SK-N-MC (cell line): ENCODE results near the gene THADA.

Experiments
- EZH2 ChIP-seq: fragments of 200-600 bp; sonication (generic); IDR thresholded peaks from one replicate; pipeline ENCODE4 v1.6.1; 2017; ENCODE audit warnings: antibody characterized with exemption
- POLR2AphosphoS5 ChIP-seq: IDR thresholded peaks from 2 replicates; pipeline ENCODE4 v1.6.1; 2012; ENCODE audit warnings: mild to moderate bottlenecking, low read depth, low read length, borderline replicate concordance

DNA sequence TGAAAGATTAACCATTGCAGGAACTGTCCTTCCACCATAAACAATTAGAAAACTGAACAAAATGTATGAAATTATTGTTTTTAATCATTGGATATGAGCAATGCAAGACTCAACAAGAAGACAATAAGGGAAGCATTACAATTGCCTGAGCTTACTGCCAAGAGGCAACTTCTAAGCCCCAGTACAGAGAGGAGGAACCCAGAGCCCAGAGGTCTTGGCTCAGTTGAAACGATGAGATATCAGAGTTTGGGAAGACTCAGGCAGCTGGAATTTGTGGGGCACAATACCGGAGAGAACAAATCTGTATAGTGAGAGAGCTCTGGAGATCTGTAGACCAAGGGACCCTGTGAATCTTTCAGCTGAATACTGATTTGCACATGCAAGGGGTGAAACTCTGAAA is 288.8 kb downstream of the THADA start:
- no peak for TF ChIP-seq EZH2
- no peak for TF ChIP-seq POLR2AphosphoS5
